Fibroblast of the aortic adventitia (primary cell): ENCODE results near the gene ABCG1. TPM values are rescaled to one million over a fixed set of nuclear protein-coding genes. Genes with fewer than 3 reads are reported as not detected.

Experiments used
- DNase-seq: peaks from one replicate; pipeline ENCODE4 v3.0.0-alpha.2; 2010; ENCODE audit warnings: low read depth
- H3K4me3 ChIP-seq: 2 replicates; pipeline ENCODE4 v1.5.1; 2011; ENCODE audit warnings: low read depth, mild to moderate bottlenecking, control low read depth, low read length, moderate library complexity
- CTCF ChIP-seq: IDR thresholded peaks from 2 replicates; pipeline ENCODE4 v1.5.1; 2011; ENCODE audit warnings: mild to moderate bottlenecking, low read length, control low read depth, inconsistent platforms; ENCODE audit not compliant: insufficient read depth
- total RNA-seq: library from RNA; depleted of rRNA; stranded (reverse); fragments of >200 nt; gene quantifications from 2 replicates; pipeline ENCODE4 v1.2.3, GENCODE V29; 2012; ENCODE audit warnings: low replicate concordance

The ABCG1 gene
- total RNA-seq, 1 donor = 0.09 TPM

DNA sequence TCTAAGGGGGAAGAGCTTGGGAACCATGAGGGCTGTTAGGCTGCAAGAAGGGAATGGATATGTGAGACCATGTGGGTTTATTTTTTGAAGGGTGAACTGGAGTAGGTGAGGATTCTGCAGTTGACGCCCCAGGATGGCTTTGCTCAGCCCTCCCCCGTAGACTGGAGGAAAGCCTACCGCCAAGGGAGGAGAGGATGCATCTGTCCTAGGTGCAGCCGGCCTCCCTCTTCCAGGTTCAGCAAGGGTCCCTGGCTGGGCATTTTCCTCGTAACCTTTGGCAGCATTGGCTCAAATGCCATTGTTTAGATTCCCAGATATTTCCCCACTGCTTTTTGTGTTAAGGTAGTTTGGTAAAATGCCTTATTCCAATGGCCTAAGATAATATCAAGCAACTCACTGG, 79.7 kb downstream of the ABCG1 start:
- no peak for DNase-seq
- TF ChIP-seq CTCF = no peak
- H3K4me3 ChIP-seq = no peak overlapping the region

DNA sequence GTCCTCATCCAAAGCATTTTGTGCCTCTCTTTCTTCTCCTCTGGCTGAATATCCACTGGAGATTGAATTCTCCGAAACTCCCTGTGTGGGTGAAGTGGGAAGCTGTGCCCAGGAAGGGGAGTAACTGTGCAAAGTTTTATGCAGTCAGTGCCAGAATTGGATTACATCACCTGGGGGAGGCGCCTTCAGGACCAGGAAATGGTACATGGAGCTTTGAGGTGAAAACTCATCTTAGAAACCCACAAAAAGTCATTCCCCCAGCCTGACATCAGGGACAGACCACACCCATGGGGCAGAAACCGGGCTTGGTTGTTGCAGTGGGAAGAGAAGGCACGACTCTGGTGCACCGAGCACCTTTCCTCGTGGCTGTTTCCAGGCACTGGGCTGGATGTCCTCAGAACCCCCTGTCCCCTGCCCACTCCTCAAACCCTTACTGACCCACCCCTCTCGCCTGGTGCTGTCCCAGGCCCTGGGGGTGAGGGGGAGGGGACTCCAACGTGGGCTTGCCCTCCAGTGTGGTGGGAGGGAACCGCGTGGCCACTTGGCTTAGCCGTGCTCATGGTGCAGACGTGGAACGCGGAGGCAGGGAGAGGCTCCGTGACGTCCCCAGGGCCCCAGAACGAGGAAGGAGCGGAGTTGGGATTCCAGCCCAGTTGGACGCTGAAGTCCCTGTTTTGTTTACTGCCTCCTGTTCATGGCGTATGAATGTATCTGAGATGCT, 80.5 kb downstream of the ABCG1 start:
- H3K4me3 ChIP-seq = no peak overlapping the region
- DNase-seq = no peak
- TF ChIP-seq CTCF = no peak

GRCh38 chr21:42300045-42300583, 81.2 kb downstream of the ABCG1 start:
- DNase-seq = no peak
- no peak overlapping the region for H3K4me3 ChIP-seq
- no peak for TF ChIP-seq CTCF

- DNase-seq = no peak
- H3K4me3 ChIP-seq = no peak overlapping the region
- TF ChIP-seq CTCF = no peak
These were observed 82.0 kb downstream of the ABCG1 start for GRCh38 chr21:42300956-42301355.

- TF ChIP-seq CTCF = no peak
- no peak for DNase-seq
- H3K4me3 ChIP-seq = no peak overlapping the region
These were observed 82.6 kb downstream of the ABCG1 start for GRCh38 chr21:42301371-42302075.

DNA sequence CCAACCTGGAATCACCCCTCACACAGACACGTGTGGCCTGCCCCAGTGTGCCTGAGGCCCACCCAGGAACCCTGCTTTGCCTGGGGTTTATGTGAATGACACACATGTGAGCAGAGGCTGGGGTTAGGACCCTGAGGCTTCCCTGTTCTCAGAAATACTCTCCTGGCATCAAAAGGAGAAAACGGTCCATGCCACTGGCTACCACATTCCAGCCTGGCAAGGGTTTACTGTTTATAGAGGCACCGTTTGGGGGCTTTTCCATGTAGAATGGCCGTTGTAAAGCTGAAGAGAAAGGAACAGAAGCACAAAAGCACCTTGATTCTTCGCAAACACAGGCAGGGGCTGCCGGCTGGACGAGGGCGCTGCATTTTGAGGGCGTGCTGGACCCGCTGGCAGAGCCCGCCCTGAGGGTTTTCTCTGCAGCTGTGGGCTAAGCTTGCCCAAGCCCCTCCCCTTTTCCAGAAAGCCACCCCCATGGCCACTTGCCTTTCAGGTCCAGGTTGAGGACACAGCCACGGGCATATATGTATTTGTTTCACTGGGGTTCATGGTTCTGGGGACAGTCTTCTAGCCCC, 83.2 kb downstream of the ABCG1 start:
- DNase-seq = no peak
- TF ChIP-seq CTCF = no peak

More for the DNA sequence above, 83.2 kb downstream of the ABCG1 start:
- H3K4me3 ChIP-seq = no peak overlapping the region
